Fibroblast of skin of left quadriceps (primary cell): Measurements from ENCODE around the gene NRXN2.
"Not testable (repeated sequence)": the region's sequence is repeated elsewhere in the genome, so short reads cannot be mapped to it uniquely, and the experiment has no call there.

Experiments used
- DNase-seq, 2 experiments: peaks; one replicate each; pipeline ENCODE4 v3.0.0-alpha.2; 2013; ENCODE audit warnings: low read depth in 2 of 2

Gene NRXN2

DNA sequence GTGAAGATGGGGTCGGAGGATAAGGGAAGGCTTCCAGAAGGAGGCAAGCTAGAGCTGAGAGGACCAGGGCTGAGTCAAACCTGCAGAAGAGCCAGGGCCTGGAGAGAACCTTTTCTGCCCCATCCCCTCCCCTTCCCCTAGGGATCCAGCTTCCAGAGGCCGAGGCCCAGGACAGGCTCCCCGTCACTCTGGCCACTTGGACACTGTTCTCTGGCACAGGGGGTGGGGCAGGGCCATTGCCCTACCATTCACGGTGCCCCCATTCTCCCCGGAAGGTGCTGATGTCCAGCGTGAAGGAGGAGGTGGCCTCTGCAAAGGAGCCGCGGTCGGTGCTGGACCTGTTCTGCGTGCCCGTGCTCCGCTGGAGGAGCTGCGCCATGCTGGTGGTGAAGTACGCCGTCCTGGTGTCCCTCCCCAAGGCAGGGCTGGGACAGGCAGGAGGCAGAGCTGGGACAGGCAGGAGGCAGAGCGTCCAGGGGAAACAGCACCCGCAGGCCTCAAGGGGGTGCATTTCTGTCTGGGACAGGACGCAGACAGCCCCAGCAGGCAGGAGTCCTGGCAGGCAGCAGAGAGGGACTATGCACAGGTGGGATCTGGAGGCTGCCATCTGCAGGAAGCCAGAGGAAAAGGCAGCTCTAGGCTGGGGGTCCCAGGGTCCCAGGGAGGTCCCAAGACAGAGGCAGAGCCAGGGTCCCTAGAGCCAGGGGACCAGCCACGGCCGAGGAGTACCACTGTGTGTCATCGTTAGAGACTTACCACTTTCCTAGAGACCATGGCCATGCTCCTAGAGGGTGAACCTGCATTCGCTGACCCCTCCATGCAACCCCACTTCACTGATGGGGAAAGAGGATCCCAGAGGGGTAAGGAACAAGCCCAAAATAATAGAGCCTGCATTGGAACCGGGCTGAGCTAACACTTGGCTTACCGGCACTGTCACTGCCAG is 157.8 kb downstream of the NRXN2 start:
- no peak for DNase-seq

DNA sequence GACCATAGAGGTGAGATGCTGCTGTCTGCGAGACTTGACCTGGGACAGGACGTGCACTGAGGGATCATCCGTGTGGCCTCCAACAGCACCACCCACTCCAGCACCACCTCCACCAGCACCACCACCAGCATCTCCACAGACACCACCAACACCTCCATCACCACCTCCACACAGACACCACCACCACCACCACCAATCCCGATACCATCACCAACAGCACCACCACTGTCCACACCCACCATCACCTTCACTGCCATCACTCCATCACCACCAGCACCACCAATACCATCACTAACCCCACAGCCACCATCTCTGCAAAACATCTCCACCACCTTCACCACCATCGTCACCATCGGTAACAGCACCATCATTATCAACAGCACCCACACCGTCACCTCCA is 158.6 kb downstream of the NRXN2 start:
- DNase-seq, result no peak

DNA sequence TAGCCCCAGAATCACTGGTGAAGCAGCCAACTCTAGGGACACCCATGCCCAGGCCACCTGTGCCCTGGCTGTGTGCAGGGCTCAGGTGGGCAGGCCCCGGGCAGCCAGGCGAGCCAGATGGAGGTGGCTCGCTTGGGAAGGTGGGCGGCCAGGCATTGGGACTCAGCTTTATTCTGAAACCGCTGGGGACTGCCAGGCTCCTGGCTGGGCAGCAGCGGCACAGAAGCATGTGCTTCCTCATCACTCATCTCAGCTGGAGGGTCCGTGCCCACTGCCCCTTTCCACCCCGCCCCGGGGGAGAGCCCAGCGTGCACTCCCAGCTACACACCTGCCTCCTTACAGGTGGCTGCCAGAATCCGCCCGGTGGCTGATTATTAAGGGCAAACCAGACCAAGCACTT is 159.0 kb downstream of the NRXN2 start:
- DNase-seq, result no peak

DNA sequence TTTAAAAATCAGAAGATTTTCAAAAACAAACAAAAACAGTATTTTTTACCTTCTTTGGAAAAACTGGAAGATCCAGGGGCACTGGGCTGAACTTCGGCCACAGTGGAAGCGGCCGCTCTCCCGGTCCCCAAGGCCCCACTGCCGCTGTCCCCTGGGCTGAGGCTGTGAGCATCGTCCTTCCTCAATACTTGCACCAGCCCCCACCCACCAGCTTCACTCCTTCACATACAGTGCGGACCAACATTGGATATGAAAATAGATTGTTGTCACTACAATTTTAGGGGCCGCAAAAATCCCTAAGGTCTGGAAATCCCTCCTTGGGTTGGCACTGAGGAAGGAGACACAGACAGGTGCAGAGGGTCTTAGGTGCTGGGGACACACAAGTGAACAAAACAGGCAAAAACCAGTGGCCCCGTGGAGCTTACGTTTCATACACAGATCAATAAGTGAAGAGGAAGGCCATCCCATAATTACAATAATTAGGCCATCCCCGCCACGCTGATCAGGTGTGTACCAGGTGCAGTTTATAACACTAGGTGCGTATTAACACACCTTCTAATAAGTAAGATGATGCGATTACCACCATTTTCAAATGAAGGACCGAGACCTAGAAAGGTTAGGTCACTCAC is 160.2 kb downstream of the NRXN2 start:
- DNase-seq, result no peak

DNA sequence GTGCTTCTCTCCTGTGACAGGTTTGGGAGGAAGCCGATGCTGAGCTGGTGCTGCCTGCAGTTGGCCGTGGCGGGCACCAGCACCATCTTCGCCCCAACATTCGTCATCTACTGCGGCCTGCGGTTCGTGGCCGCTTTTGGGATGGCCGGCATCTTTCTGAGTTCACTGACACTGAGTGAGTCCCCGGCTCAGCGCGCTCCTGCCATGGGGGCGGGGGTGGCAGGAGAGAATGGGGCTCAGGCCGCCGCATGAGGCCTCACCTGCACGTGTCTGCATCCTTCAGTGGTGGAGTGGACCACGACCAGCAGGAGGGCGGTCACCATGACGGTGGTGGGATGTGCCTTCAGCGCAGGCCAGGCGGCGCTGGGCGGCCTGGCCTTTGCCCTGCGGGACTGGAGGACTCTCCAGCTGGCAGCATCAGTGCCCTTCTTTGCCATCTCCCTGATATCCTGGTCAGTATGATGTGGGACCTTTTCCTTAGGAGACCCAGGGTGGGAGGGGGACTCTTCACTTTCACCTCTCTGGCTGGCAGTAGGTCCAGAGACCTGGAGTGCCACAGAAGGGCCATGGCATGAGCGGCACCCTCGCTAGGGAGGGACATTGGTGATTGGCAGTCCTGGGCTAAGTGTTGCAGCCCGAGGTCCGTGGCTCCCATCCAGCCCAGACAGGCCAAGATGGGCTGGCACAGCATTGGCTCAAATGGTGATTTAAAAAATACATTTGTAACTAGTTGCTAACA is 160.8 kb downstream of the NRXN2 start:
- no peak for DNase-seq

DNA sequence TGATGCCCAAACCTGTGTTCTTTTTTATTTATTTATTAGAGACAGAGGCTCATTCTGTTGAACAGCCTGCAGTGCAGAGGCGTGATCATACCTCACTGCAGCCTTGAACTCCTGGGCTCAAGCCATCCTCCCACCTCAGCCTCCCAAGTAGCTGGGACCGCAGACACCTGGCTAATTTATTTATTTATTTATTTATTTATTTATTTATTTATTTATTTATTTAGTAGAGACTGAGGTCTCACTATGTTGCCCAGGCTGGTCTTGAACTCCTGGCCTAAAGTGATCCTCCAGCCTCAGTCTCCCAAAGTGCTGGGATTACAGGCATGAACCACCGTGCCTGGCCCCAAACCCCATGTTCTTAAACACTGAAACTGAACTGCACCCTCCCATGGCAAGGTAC is 161.6 kb downstream of the NRXN2 start:
- not testable (repeated sequence) for DNase-seq

DNA sequence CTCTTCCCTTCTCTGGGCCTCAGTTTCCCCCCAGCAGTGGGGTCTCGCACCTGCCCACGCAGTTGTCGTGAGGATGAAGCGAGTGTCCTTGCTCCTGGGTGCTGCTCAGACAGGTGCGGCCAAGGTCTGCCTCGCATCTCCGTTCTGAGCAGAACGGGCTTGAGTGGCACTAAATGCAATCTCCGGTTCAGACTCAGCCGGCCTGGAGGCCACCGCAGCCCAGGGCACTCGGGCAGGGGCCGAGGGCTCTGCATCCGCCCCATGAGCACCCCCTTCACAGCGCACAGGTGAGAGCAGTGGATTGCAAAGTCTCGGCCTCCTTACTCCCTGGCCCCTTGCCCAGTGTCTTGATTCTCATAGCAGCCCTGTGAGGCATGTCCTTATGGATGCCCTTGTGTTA is 162.1 kb downstream of the NRXN2 start:
- DNase-seq, result no peak

DNA sequence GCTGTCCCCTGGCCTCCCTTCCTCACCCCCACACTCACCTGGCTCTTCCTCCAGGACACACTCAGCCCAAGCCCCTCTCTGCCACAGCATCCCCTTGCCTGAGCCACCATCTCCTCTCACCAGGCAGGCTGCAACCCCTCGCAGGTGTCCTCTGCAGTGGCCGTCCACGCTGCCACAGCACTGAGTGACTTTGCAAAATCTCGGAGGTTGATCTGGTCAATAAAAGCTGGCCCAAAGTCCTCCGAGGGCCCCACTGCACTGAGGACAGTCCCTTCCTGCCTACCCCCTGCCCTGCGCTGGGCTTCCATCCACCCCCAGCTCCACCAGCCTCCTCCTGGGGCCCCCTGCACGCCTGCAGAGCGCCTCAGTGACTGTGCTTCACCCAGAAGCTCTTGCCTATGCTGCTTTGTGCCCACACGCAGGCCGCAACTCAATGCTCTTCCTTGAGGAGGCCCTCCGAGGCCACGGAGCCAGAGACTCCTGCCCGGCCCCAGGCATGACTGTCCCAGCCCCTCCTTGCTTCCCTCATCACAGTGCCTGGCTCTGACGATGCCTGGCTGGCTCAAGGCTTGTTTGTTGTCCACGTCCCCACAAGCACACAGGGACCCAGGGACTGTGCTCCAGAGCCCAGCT is 162.7 kb downstream of the NRXN2 start:
- DNase-seq, result no peak

DNA sequence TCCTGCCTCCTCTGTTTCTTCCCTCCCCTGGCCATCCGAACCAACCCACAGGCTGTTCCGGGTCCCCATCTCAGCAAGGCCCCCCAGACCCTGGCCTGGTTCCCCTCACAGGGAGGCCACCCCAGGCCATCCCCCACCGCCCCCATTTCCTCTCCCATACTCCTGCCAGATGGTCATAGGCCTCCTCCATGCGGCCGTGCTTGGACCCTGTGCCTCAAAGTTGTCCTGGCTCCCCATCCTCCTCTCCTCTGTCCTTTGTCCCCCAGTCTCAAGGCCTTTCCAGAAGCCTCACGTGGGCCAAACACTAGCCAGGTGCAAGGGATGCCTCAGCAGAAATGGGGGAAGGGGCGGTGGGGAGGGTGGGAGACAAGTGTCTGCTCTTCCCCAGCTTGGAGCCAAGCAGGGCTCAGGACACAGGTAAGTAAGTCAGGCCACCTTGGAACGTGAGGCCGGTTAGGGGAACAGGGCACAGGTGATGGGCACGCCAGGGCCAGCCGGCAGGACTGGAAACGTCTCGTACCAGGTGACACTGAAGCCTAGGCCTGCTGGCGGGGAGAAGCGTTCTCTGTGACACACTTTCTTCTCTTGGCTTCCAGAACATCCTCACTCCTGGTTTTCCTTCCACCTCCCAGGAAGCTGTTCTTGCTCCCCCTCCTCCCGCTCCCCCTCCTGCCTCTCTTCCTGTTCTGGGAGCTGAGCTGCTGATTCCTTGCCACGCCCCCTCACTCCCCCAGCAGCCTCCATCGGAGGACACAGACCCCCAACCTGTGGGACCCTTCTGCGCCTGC is 163.5 kb downstream of the NRXN2 start:
- DNase-seq, result no peak

DNA sequence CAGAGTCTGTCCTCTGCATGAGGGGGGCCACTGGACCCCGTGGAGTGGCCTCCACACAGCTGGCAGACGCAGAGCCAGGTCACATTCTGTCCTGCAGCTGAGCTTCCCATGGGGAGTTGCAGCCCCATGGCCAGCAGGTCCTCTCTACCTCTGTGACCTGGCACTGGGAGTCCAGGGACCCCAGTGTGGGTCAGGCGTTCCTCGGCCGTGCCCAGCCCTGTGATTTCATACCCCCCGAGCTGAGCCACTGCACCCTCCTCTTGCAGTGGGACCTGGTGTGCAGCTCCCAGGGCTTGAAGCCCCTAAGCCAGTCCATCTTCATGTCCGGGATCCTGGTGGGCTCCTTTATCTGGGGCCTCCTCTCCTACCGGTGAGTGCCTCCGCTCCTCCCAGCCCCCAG is 164.1 kb downstream of the NRXN2 start:
- DNase-seq, result no peak

DNA sequence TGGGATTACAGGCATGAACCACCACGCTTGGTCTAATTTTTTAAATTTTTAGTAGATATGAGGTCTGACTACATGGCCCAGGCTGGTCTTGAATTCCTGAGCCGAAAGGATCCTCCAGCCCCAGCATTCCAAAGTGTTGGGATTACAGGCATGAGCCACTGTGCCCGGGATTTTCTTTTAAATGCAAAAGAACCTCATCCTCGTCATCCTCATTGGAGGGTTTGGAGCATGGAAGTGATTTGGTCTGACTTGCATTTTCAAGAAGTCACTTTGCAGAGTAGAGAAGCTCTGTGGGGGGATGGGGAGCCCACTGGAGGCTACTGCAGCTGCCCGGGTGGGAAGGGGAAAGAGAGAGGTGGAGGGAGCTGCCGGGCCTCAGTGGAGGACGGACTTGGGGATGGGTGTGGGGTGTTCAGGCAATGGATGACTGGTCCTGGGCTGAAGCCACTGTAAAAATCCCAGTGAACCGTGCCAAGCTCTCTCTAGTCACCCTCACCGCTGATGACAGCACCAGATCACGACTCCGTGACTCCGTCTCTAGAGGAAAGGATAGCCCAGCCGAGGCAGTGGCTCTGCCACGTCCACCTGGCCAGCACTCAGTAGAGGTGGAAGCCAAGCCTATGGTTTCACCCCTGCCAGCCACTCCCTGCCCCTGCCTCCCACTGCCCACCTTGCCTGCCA is 164.8 kb downstream of the NRXN2 start:
- DNase-seq, result no peak

DNA sequence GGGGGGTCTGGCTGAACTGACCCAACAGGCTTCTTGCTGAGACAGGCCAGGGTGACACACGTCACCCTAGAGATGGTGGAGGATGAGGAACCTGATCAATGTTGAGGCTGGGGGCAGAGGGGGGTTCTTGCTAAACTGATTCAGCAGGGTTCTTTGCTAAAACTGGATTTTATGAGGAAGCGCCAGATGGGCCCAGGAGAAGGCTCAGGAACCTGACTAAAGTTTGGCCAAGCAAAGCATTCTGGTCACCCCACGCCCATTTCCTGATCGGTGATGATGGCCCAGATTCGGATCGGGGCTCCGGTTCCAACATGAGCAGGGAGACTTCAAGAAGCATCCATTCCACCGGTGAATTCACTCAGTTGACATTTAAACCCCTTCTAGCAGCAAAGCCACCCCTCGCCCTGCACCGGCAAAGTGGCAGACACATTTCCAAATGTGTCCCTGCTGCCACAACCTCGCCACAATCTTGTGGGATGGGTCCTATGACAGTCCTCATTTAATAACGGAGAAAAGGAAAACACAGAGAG is 166.2 kb downstream of the NRXN2 start:
- DNase-seq, result no peak
